Measurements from ENCODE around the gene SLX1A. TPM values are rescaled to one million over a fixed set of nuclear protein-coding genes. Genes with fewer than 3 reads are reported as not detected.

SLX1A gene
- 13.0 to 20.0 TPM (median 16.4 TPM) in 5 replicates for total RNA-seq (2022; extraction: Qiagen RNA extraction)

DNA sequence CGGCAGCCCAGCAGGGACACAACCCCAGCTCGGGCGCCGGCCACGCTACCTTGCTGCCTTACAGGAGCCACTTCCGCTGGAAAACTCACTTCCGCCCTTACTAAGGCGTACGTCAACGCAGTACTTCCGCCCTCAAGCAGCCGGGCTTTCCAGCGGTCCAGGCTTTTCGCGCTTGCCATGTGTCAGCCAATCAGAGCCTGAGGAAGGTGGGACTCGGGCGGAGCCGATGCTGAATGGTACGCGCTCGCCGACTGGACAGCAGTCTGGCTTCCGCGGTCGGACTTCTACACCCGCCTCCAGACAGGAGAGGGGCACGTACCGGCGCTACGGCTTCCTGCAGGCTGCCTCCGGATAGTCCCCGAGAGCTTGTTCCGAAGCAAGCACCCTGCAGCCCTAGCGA, at the start of gene SLX1A, which contains the start of gene BOLA2B:
SLX1A (plus strand) TSS at position 261 of the 400 bp plus-strand sequence. CDS start 210 bp downstream, outside the sequence.
BOLA2B (minus strand) TSS at position 52 of the 400 bp plus-strand sequence. CDS start 71 bp downstream, outside the sequence.

GRCh38 chr16:30183233-30184095, 10.2 kb upstream of the SLX1A start, which contains the start of gene CORO1A:
Gene CORO1A, plus strand, starts transcription at chr16:30183602. Its CDS starts 1,608 bp downstream, at chr16:30185210.

DNA sequence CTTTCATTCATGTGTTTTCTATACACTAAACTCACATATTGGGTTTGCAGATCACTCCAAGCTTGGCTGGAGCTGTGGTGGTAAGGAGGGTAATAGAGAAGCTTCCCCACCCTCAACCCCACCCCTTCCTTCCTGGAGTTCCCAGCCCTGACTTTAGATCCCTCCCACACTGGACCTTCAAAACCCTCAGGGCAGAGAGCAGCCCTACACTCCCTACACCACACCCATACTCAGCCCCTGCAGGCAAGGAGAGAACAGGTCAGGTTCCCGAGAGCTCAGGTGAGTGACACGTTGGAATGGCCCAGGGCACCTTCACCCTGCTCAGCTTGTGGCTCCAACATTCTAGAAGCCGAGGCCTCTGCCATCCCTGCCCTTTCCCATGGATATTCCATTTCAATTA, 5.4 kb downstream of the SLX1A start, which contains the start of gene SULT1A3:
SULT1A3 (plus strand) TSS at position 207 of the 400 bp plus-strand sequence. CDS start 1,474 bp downstream, outside the sequence.

Other genes with a start within 250 kb of the SLX1A start
- 82.6 to 101 TPM (median 99.1 TPM) in 5 replicates for gene TMEM219, start 231.8 kb upstream of the SLX1A start, total RNA-seq (2022; extraction: Qiagen RNA extraction)
- 25.2 to 31.2 TPM (median 30.1 TPM) in 5 replicates for gene TAOK2, start 220.0 kb upstream of the SLX1A start, total RNA-seq (2022; extraction: Qiagen RNA extraction)
- 14.6 to 18.0 TPM (median 15.5 TPM) in 5 replicates for gene HIRIP3, start 198.3 kb upstream of the SLX1A start, total RNA-seq (2022; extraction: Qiagen RNA extraction)
- gene INO80E, start 197.6 kb upstream of the SLX1A start, total RNA-seq (2022; extraction: Qiagen RNA extraction): 99.1 to 113 TPM (median 102 TPM) in 5 replicates
- 1.3 to 1.9 TPM (median 1.8 TPM) in 5 replicates for gene DOC2A, start 182.8 kb upstream of the SLX1A start, total RNA-seq (2022; extraction: Qiagen RNA extraction)
- not detected in 5 replicates for gene C16orf92, start 170.7 kb upstream of the SLX1A start, total RNA-seq (2022; extraction: Qiagen RNA extraction)
- 0.22 to 0.39 TPM (median 0.26 TPM) in 5 replicates for gene TLCD3B, start 162.6 kb upstream of the SLX1A start, total RNA-seq (2022; extraction: Qiagen RNA extraction)
- 1,572 to 1,866 TPM (median 1,761 TPM) in 5 replicates for gene ALDOA, start 128.1 kb upstream of the SLX1A start, total RNA-seq (2022; extraction: Qiagen RNA extraction)
- gene PPP4C, start 117.9 kb upstream of the SLX1A start, total RNA-seq (2022; extraction: Qiagen RNA extraction): 135 to 153 TPM (median 146 TPM) in 5 replicates
- 0.14 to 0.31 TPM (median 0.30 TPM) in 5 replicates for gene TBX6, start 102.0 kb upstream of the SLX1A start, total RNA-seq (2022; extraction: Qiagen RNA extraction)
- gene YPEL3, start 97.7 kb upstream of the SLX1A start, total RNA-seq (2022; extraction: Qiagen RNA extraction): 4.3 to 9.4 TPM (median 8.6 TPM) in 5 replicates
- 0.61 to 1.6 TPM (median 1.0 TPM) in 5 replicates for gene GDPD3, start 80.3 kb upstream of the SLX1A start, total RNA-seq (2022; extraction: Qiagen RNA extraction)
- 30.6 to 36.7 TPM (median 34.4 TPM) in 5 replicates for gene MAPK3, start 70.7 kb upstream of the SLX1A start, total RNA-seq (2022; extraction: Qiagen RNA extraction)
- 1.9 to 2.9 TPM (median 2.0 TPM) in 5 replicates for gene CORO1A, start 10.3 kb upstream of the SLX1A start, total RNA-seq (2022; extraction: Qiagen RNA extraction)
- 116 to 229 TPM (median 187 TPM) in 5 replicates for gene BOLA2B, start 209 bp upstream of the SLX1A start, total RNA-seq (2022; extraction: Qiagen RNA extraction)
- gene SULT1A3, start 5.4 kb downstream of the SLX1A start, total RNA-seq (2022; extraction: Qiagen RNA extraction): 4.3 to 8.0 TPM (median 5.8 TPM) in 5 replicates
- gene NPIPB13, start 54.6 kb downstream of the SLX1A start, total RNA-seq (2022; extraction: Qiagen RNA extraction): 1.8 to 3.6 TPM (median 2.4 TPM) in 5 replicates
- gene CD2BP2, start 161.4 kb downstream of the SLX1A start, total RNA-seq (2022; extraction: Qiagen RNA extraction): 63.7 to 70.6 TPM (median 65.1 TPM) in 5 replicates
- 23.4 to 31.2 TPM (median 30.3 TPM) in 5 replicates for gene TBC1D10B, start 176.6 kb downstream of the SLX1A start, total RNA-seq (2022; extraction: Qiagen RNA extraction)
- 0.27 to 0.84 TPM (median 0.45 TPM) in 4 of 5 replicates, not detected in the other for gene MYL11, start 180.9 kb downstream of the SLX1A start, total RNA-seq (2022; extraction: Qiagen RNA extraction)
- gene SEPTIN1, start 188.7 kb downstream of the SLX1A start, total RNA-seq (2022; extraction: Qiagen RNA extraction): 0.95 to 2.5 TPM (median 2.2 TPM) in 5 replicates
- gene ZNF48, start 201.5 kb downstream of the SLX1A start, total RNA-seq (2022; extraction: Qiagen RNA extraction): 12.4 to 14.0 TPM (median 12.9 TPM) in 5 replicates
- 3.7 to 6.0 TPM (median 5.4 TPM) in 5 replicates for gene ZNF771, start 213.7 kb downstream of the SLX1A start, total RNA-seq (2022; extraction: Qiagen RNA extraction)
- gene DCTPP1, start 236.2 kb downstream of the SLX1A start, total RNA-seq (2022; extraction: Qiagen RNA extraction): 102 to 130 TPM (median 120 TPM) in 5 replicates

Data from A549 treated with AZD2906 at 1 μM for 4 hours (cell line).